MM.1S (cell line): ENCODE data around the gene MEGF6.

Source experiments
- DNase-seq: peaks from one replicate; pipeline ENCODE4 v3.0.0-alpha.2; 2015
- H2AFZ ChIP-seq: fragments of 300-600 bp; sonication (generic); 2 replicates; pipeline ENCODE4 v1.6.0; 2016; ENCODE audit warnings: antibody characterized with exemption, low read length
- H3F3A ChIP-seq: fragments of 300-600 bp; sonication (generic); 2 replicates; pipeline ENCODE4 v1.6.1; 2016; ENCODE audit warnings: mild to moderate bottlenecking, antibody characterized with exemption, low read length, moderate library complexity, mixed read lengths; ENCODE audit not compliant: insufficient read depth
- H3K27ac ChIP-seq: fragments of 300-600 bp; sonication (generic); 2 replicates; pipeline ENCODE4 v1.5.1; 2016; ENCODE audit warnings: mild to moderate bottlenecking, low read length
- H3K27me3 ChIP-seq: fragments of 300-600 bp; sonication (generic); replicated peaks from 2 replicates; pipeline ENCODE4 v1.6.0; 2016; ENCODE audit warnings: low read length; ENCODE audit not compliant: insufficient read depth
- H3K36me3 ChIP-seq: fragments of 300-600 bp; sonication (generic); replicated peaks from 2 replicates; pipeline ENCODE4 v1.6.1; 2016; ENCODE audit warnings: mild to moderate bottlenecking, low read length, mixed read lengths; ENCODE audit not compliant: insufficient read depth
- H3K4me1 ChIP-seq: fragments of 300-600 bp; sonication (generic); 2 replicates; pipeline ENCODE4 v1.6.1; 2016; ENCODE audit warnings: low read length, mixed read lengths
- H3K4me2 ChIP-seq: fragments of 300-600 bp; sonication (generic); 2 replicates; pipeline ENCODE4 v1.6.0; 2016; ENCODE audit warnings: low read depth, low read length
- H3K4me3 ChIP-seq: fragments of 300-600 bp; sonication (generic); 2 replicates; pipeline ENCODE4 v1.5.1; 2016; ENCODE audit warnings: low read length, mixed read lengths
- H3K79me2 ChIP-seq: fragments of 300-600 bp; sonication (generic); 2 replicates; pipeline ENCODE4 v1.6.1; 2016; ENCODE audit warnings: mixed run types, low read length, mixed read lengths
- H3K9ac ChIP-seq: fragments of 300-600 bp; sonication (generic); 2 replicates; pipeline ENCODE4 v1.6.1; 2016; ENCODE audit warnings: low read length, mixed read lengths
- H3K9me2 ChIP-seq: fragments of 300-600 bp; sonication (generic); replicated peaks from 2 replicates; pipeline ENCODE4 v1.6.1; 2016; ENCODE audit warnings: mild to moderate bottlenecking, low read length, mixed read lengths; ENCODE audit not compliant: insufficient read depth
- H3K9me3 ChIP-seq: fragments of 300-600 bp; sonication (generic); replicated peaks from 2 replicates; pipeline ENCODE4 v1.6.1; 2016; ENCODE audit warnings: mild to moderate bottlenecking, low read length, mixed read lengths; ENCODE audit not compliant: insufficient read depth
- H4K20me1 ChIP-seq: fragments of 300-600 bp; sonication (generic); 2 replicates; pipeline ENCODE4 v1.6.1; 2016; ENCODE audit warnings: mild to moderate bottlenecking, low read length, moderate library complexity, mixed read lengths; ENCODE audit not compliant: insufficient read depth
- CTCF ChIP-seq: fragments of 300-600 bp; sonication (generic); IDR thresholded peaks from 2 replicates; pipeline ENCODE4 v1.5.1; 2016; ENCODE audit warnings: antibody characterized with exemption, low read length, mixed read lengths
- EZH2 ChIP-seq: fragments of 300-600 bp; sonication (generic); optimal IDR thresholded peaks from 2 replicates; pipeline ENCODE3; 2017; ENCODE audit warnings: low read depth, mild to moderate bottlenecking, antibody characterized with exemption, low read length, mixed read lengths
- EZH2phosphoT487 ChIP-seq: fragments of 300-600 bp; sonication (generic); IDR thresholded peaks from 2 replicates; pipeline ENCODE4 v1.6.1; 2018; ENCODE audit warnings: antibody characterized with exemption, low read length

Gene MEGF6

GRCh38 chr1:3491291-3492246 is 119.7 kb downstream of the MEGF6 start:
- DNase-seq: peak; percentile 59
- H3K4me3 ChIP-seq: peak overlapping the region; percentile 33; the same call in 1 of the 2 replicates
- H3K79me2 ChIP-seq: no peaks in the 10 kb centered on the region
- no peaks in the 10 kb centered on the region for H3K4me1 ChIP-seq
- TF ChIP-seq EZH2 (no peak), CTCF (peak; percentile 89)
- no peak overlapping the region for H3K9ac ChIP-seq
- H2AFZ ChIP-seq: no peak overlapping the region
- no peaks in the 10 kb centered on the region for H3F3A ChIP-seq
- no peak overlapping the region for H3K27ac ChIP-seq
- no peaks in the 10 kb centered on the region for H4K20me1 ChIP-seq
- H3K9me2 ChIP-seq: no peaks in the 10 kb centered on the region
- peak overlapping the region; percentile 60; the same call in 1 of the 2 replicates for H3K4me2 ChIP-seq
- no peaks in the 10 kb centered on the region for H3K36me3 ChIP-seq
- H3K9me3 ChIP-seq: no peaks in the 10 kb centered on the region
- peaks cover 74% of the 10 kb centered on the region for H3K27me3 ChIP-seq

GRCh38 chr1:3490046-3490745 is 121.1 kb downstream of the MEGF6 start:
- no peaks in the 10 kb centered on the region for H4K20me1 ChIP-seq
- TF ChIP-seq EZH2phosphoT487: no peak
- TF ChIP-seq CTCF: no peak
- TF ChIP-seq EZH2: no peak
- H3K79me2 ChIP-seq: no peaks in the 10 kb centered on the region
- no peak overlapping the region for H3K4me2 ChIP-seq
- H3K9me3 ChIP-seq: no peaks in the 10 kb centered on the region
- H3K4me1 ChIP-seq: no peaks in the 10 kb centered on the region
- no peak overlapping the region for H3K4me3 ChIP-seq
- H3F3A ChIP-seq: no peaks in the 10 kb centered on the region
- no peak overlapping the region for H2AFZ ChIP-seq
- peaks cover 72% of the 10 kb centered on the region for H3K27me3 ChIP-seq
- H3K9ac ChIP-seq: no peak overlapping the region
- DNase-seq: no peak
- H3K27ac ChIP-seq: no peak overlapping the region
- no peaks in the 10 kb centered on the region for H3K36me3 ChIP-seq
- no peaks in the 10 kb centered on the region for H3K9me2 ChIP-seq

GRCh38 chr1:3488432-3488831 is 122.9 kb downstream of the MEGF6 start:
- no peaks in the 10 kb centered on the region for H3K36me3 ChIP-seq
- no peak overlapping the region for H3K27ac ChIP-seq
- H3K4me3 ChIP-seq: no peak overlapping the region
- H3K9me2 ChIP-seq: no peaks in the 10 kb centered on the region
- H3F3A ChIP-seq: no peaks in the 10 kb centered on the region
- H4K20me1 ChIP-seq: no peaks in the 10 kb centered on the region
- H3K4me2 ChIP-seq: no peak overlapping the region
- H3K9me3 ChIP-seq: no peaks in the 10 kb centered on the region
- H3K9ac ChIP-seq: no peak overlapping the region
- peaks cover 69% of the 10 kb centered on the region for H3K27me3 ChIP-seq
- TF ChIP-seq CTCF (no peak), EZH2phosphoT487 (no peak), EZH2 (no peak)
- no peaks in the 10 kb centered on the region for H3K4me1 ChIP-seq
- no peaks in the 10 kb centered on the region for H3K79me2 ChIP-seq
- no peak overlapping the region for H2AFZ ChIP-seq
- DNase-seq: no peak
